Pancreas (tissue), 10 donors: ENCODE measurements around the gene DSCAML1. TPM values are rescaled to one million over a fixed set of nuclear protein-coding genes. Genes with fewer than 3 reads are reported as not detected.

Experiments
- ATAC-seq, 4 donors: fragments of 200-7000 bp; cut with Tn5 transposase; one replicate each; pipeline versions ENCODE4 v1.8.0 to v1.9.1; 2020; ENCODE audit warnings: mild to moderate bottlenecking in 4 of 4, moderate library complexity in 4 of 4
- DNase-seq, 6 donors: peaks; one replicate each; pipeline ENCODE4 v3.0.0-alpha.2; 2020
- FAIRE-seq: peaks from 2 replicates; lab custom pipeline; 2012; peaks lifted over from hg19 to GRCh38; lab: Jason Lieb, UNC
- H3K27ac ChIP-seq, 4 donors: fragments of 200-600 bp; sonication (generic); 1 replicate in 3 of 4; 2 replicates in 1 of 4; pipeline versions ENCODE4 v1.5.0 to v1.8.0; 2020
- H3K27me3 ChIP-seq, 4 donors: fragments of 200-600 bp; one replicate each; pipeline ENCODE4 v1.8.0; 2021
- H3K36me3 ChIP-seq, 3 donors: fragments of 200-600 bp; sonication (generic) in 1 of 3; one replicate each; pipeline versions ENCODE4 v1.5.0 to v1.8.0; 2020 to 2021
- H3K4me1 ChIP-seq, 3 donors: fragments of 200-600 bp; one replicate each; pipeline ENCODE4 v1.8.0; 2021
- H3K4me3 ChIP-seq, 4 donors: fragments of 200-600 bp; sonication (generic) in 2 of 4; one replicate each; pipeline versions ENCODE4 v1.5.0 to v1.8.0; 2020 to 2021
- H3K9me3 ChIP-seq, 4 donors: fragments of 200-600 bp; one replicate each; pipeline ENCODE4 v1.8.0; 2021
- CTCF ChIP-seq, 4 donors: fragments of 200-600 bp; sonication (generic) in 3 of 4; IDR thresholded peaks; one replicate each; pipeline versions ENCODE4 v1.5.0 to v1.8.0; 2021; ENCODE audit warnings: antibody characterized with exemption in 4 of 4
- WGBS, 2 donors: extraction: QIAGEN DNeasy Blood & Tissue Kit; methylation state at CpG; one replicate each; pipeline ENCODE4 v1.1.7; 2013; 5-methylcytosine and 5-hydroxymethylcytosine counted together
- intact Hi-C, 3 donors: fragments of 100-400 bp; cut with DNase I; formaldehyde crosslinking; loops; one replicate each; pipeline versions ENCODE4 v1.11.1 to v1.14.2; 2022
- polyA plus RNA-seq, 2 donors: library from polyadenylated mRNA; stranded (reverse); fragments of 200-250 nt; gene quantifications; one replicate each; pipeline ENCODE4 v1.2.3, GENCODE V29; 2013
- total RNA-seq, 6 donors: library from RNA; stranded (reverse); fragmentation: NEBNext Ultra II Directional in 4 of 6; extraction: Animal tissue kit (Norgen Biotek cat#: 25700) in 4 of 6; gene quantifications; one replicate each; pipeline versions ENCODE4 v1.2.1 to v1.2.4, GENCODE V29; 2021 to 2023
- donor health status: healthy with polysubstance abuse.
- donor health status: DM: no; HTN: no; CAD: no; lungs with moderate emphysema.
- donor health status: DM: no; HTN: no; CAD: no.
- donor health status: control.
- donor health status: control.
- donor health status: Bipolar disorder and iron deficiency.
- donor health status: DM: yes; HTN: yes; CAD: no.
- donor health status: DM: no; HTN: no; CAD: no.
- donor health status: DM: no; HTN: no; CAD: no.
- donor health status: DM: yes; HTN: yes; CAD: no.

Gene DSCAML1
- total and polyA plus RNA-seq, 8 donors = 0.69 to 2.7 (median 1.8) TPM

- intact Hi-C loops = loop anchor here in 1 of 3 donors (10.0 kb wide), 1 partner anchor 379 kb away; no protein-coding TSS in a partner anchor
- 3 to 7% methylated on average over 17 of the region's 17 CpGs for WGBS, 2 donors
Observed at GRCh38 chr11:117426297-117426685, 370.7 kb downstream of the DSCAML1 start.

GRCh38 chr11:117425679-117426296 is 371.2 kb downstream of the DSCAML1 start:
- Histone ChIP-seq H3K4me1 (no peaks in the 10 kb centered on the region), H3K27ac (no peak overlapping the region), H3K4me3 (no peak overlapping the region), H3K36me3 (no peaks in the 10 kb centered on the region), H3K9me3 (no peaks in the 10 kb centered on the region), H3K27me3 (no peaks in the 10 kb centered on the region)
- peak in 1 of 4 donors; percentile 11 for ATAC-seq
- WGBS, 2 donors = 34 to 39% methylated on average over 13 of the region's 13 CpGs
- intact Hi-C loops = loop anchor here in 1 of 3 donors (10.0 kb wide), 1 partner anchor 379 kb away; no protein-coding TSS in a partner anchor
- FAIRE-seq = no peak
- peak in 1 of 6 donors; percentile 8 for DNase-seq
- no peak for TF ChIP-seq CTCF (IDR thresholded peaks at IDR 0.05)

More at GRCh38 chr11:117426297-117426685, 370.7 kb downstream of the DSCAML1 start:
- DNase-seq = peak in 5 of 6 donors; percentile 41 to 93 (median 70)
- H3K9me3 ChIP-seq = no peaks in the 10 kb centered on the region
- no peak overlapping the region for H3K27ac ChIP-seq
- H3K4me1 ChIP-seq = no peaks in the 10 kb centered on the region
- no peak overlapping the region for H3K4me3 ChIP-seq
- ATAC-seq = peak; percentile 70 to 93 (median 86)
- FAIRE-seq = no peak
- no peaks in the 10 kb centered on the region for H3K27me3 ChIP-seq
- TF ChIP-seq CTCF (IDR thresholded peaks at IDR 0.05) = peak; percentile 76 to 93 (median 87)
- H3K36me3 ChIP-seq = no peaks in the 10 kb centered on the region

GRCh38 chr11:117424781-117425180 is 372.2 kb downstream of the DSCAML1 start:
- no peaks in the 10 kb centered on the region for H3K36me3 ChIP-seq
- ATAC-seq (no peak), FAIRE-seq (no peak), DNase-seq (peak in 1 of 6 donors; percentile 18)
- no peaks in the 10 kb centered on the region for H3K27me3 ChIP-seq
- 55 to 56% methylated on average over 4 of the region's 4 CpGs for WGBS, 2 donors
- no peak overlapping the region for H3K4me3 ChIP-seq
- H3K27ac ChIP-seq = no peak overlapping the region
- no peak for TF ChIP-seq CTCF (IDR thresholded peaks at IDR 0.05)
- no peaks in the 10 kb centered on the region for H3K4me1 ChIP-seq
- intact Hi-C loops = loop anchor here in 2 of 3 donors (5.0 to 10.0 kb wide), 2 partner anchors 380 to 628 kb away; no protein-coding TSS in a partner anchor
- no peaks in the 10 kb centered on the region for H3K9me3 ChIP-seq

GRCh38 chr11:117423046-117423575 is 373.9 kb downstream of the DSCAML1 start:
- DNase-seq = peak in 1 of 6 donors; percentile 0
- intact Hi-C loops = loop anchor here in 2 of 3 donors (5.0 to 10.0 kb wide), 2 partner anchors 382 to 629 kb away; no protein-coding TSS in a partner anchor
- FAIRE-seq = no peak
- no peak for TF ChIP-seq CTCF (IDR thresholded peaks at IDR 0.05)
- Histone ChIP-seq H3K4me1 (no peaks in the 10 kb centered on the region), H3K27ac (no peak overlapping the region), H3K9me3 (no peaks in the 10 kb centered on the region), H3K27me3 (no peaks in the 10 kb centered on the region), H3K4me3 (no peak overlapping the region), H3K36me3 (no peaks in the 10 kb centered on the region)
- 81 to 82% methylated on average over 14 of the region's 14 CpGs for WGBS, 2 donors
- ATAC-seq = no peak
